ENCODE results near the gene C3. TPM values are rescaled to one million over a fixed set of nuclear protein-coding genes. Genes with fewer than 3 reads are reported as not detected.
"Not testable (repeated sequence)": the region's sequence is repeated elsewhere in the genome, so short reads cannot be mapped to it uniquely, and the experiment has no call there.

The C3 gene
- total RNA-seq, 2 donors from 2014 or later = 320 to 382 TPM

DNA sequence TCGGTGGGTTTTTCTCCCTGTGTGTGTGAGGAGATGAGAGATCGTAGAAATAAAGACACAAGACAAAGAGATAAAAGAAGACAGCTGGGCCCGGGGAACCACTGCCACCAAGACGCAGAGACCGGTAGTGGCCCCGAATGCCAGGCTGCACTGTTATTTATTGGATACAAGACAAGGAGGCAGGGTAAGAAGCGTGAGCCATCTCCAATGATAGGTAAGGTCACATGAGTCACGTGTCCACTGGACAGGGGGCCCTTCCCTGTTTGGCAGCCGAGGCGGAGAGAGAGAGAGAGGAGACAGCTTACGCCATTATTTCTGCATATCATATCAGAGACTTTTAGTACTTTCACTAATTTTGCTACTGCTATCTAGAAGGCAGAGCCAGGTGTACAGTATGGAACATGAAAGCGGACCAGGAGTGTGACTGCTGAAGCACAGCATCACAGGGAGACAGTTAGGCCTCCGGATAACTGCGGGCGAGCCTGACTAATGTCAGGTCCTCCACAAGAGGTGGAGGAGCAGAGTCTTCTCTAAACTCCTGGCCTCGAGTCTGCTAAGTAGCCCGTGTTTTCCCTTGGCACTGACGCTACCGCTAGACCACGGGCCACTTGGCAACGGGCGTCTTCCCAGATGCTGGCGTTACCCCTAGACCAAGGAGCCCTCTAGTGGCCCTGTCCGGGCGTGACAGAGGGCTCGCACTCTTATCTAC, 87.5 kb downstream of the C3 start:
- intact Hi-C loops (cut with DNase I) = loop anchor here (10.0 kb wide), 2 partner anchors 108 to 232 kb away; no protein-coding TSS in a partner anchor
- not testable (repeated sequence) for H3K36me3 ChIP-seq (replicated peaks in 1 of 2; ENCODE audit: insufficient read depth in 1 of 2, low read depth in 2 of 2); H3K4me3 ChIP-seq; H3K27me3 ChIP-seq; H3K9me3 ChIP-seq; H3K27ac ChIP-seq; H3K4me1 ChIP-seq
- peak; percentile 71 to 83 (median 78) for DNase-seq
- 37 to 49% methylated on average over 23 to 26 of the region's 26 CpGs for WGBS, 2 donors
- ATAC-seq = peak; percentile 45
- TF ChIP-seq, protein P1, sequence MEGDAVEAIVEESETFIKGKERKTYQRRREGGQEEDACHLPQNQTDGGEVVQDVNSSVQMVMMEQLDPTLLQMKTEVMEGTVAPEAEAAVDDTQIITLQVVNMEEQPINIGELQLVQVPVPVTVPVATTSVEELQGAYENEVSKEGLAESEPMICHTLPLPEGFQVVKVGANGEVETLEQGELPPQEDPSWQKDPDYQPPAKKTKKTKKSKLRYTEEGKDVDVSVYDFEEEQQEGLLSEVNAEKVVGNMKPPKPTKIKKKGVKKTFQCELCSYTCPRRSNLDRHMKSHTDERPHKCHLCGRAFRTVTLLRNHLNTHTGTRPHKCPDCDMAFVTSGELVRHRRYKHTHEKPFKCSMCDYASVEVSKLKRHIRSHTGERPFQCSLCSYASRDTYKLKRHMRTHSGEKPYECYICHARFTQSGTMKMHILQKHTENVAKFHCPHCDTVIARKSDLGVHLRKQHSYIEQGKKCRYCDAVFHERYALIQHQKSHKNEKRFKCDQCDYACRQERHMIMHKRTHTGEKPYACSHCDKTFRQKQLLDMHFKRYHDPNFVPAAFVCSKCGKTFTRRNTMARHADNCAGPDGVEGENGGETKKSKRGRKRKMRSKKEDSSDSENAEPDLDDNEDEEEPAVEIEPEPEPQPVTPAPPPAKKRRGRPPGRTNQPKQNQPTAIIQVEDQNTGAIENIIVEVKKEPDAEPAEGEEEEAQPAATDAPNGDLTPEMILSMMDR (IDR thresholded peaks at IDR 0.05) = peak; percentile 50 to 78 (median 69)

DNA sequence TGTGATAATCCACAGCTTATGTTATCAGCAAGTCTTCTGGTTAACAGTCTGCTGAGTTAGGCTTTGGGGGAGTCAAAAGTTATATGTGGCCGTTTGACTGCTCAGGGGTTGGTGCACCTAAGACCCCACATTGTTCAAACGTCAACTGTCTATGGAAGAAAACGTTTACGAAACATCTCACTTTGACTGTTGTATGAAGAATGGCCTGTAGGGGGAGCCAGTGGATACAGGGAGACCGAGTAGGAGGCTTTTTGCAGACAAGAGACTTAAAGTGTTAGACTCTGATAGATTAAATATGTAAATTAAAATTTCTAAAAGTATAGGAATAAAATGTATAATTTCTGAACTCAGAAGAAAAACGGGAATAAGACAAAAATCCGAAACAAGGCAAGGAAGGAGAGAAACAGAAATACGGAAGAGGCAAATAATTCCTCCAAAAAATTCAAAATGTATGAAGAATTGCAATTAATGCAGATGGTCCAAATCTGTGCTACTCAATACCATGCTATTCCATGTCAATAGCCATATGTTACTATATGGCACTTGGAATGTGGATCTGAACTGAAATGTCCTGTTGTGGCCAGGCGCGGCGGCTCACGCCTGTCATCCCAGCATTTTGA, 88.3 kb downstream of the C3 start:
- Histone ChIP-seq H3K36me3 (replicated peaks in 1 of 2; ENCODE audit: insufficient read depth in 1 of 2, low read depth in 2 of 2) (no peaks in the 10 kb centered on the region), H3K4me1 (peaks cover 3% of the 10 kb centered on the region), H3K4me3 (no peak overlapping the region), H3K27ac (no peak overlapping the region), H3K9me3 (no peaks in the 10 kb centered on the region), H3K27me3 (no peaks in the 10 kb centered on the region)
- ATAC-seq (peak; percentile 58), DNase-seq (peak; percentile 71 to 80 (median 77))
- TF ChIP-seq, protein P1 (IDR thresholded peaks at IDR 0.05) = peak; percentile 76 to 82 (median 77)
- TF ChIP-seq POLR2A (IDR thresholded peaks at IDR 0.05) = no peak
- intact Hi-C loops (cut with DNase I) = loop anchor here (10.0 kb wide), 2 partner anchors 107 to 233 kb away; no protein-coding TSS in a partner anchor
- WGBS, 2 donors = 37 to 38% methylated on average over 12 of the region's 12 CpGs

Small RNA genes within 50 kb of the gene (microRNA-seq; reads per million reads assigned to microRNA genes)
- 0 to 0.45 reads per million in 2 donors for gene MIR6791 (ENCODE audit: borderline number of aligned reads in 2 of 2, borderline replicate concordance in 2 of 2)

Other genes starting within 250 kb of the C3 start
- 1 to 10 TPM; 1.0 to 1.3 TPM for gene DENND1C, start 238.9 kb downstream of the C3 start, total RNA-seq
- 1 to 10 TPM; 3.0 to 3.4 TPM for gene TUBB4A, start 218.3 kb downstream of the C3 start, total RNA-seq
- gene TNFSF9, start 189.6 kb downstream of the C3 start, total RNA-seq = 1 to 10 TPM in 1 of 2 donors, not detected in 1; 2.6 TPM
- gene CD70, start 129.5 kb downstream of the C3 start, total RNA-seq = not detected
- 1 to 10 TPM in 1 of 2 donors, under 1 TPM in 1; 0.26 to 4.3 TPM for gene TNFSF14, start 50.5 kb downstream of the C3 start, total RNA-seq
- 10 to 100 TPM; 68.2 to 75.8 TPM for gene GPR108, start 16.9 kb upstream of the C3 start, total RNA-seq
- gene TRIP10, start 19.0 kb upstream of the C3 start, total RNA-seq = 10 to 100 TPM; 23.1 to 31.9 TPM
- 10 to 100 TPM; 18.4 to 60.0 TPM for gene SH2D3A, start 46.8 kb upstream of the C3 start, total RNA-seq
- 1 to 10 TPM; 1.3 to 5.6 TPM for gene VAV1, start 52.1 kb upstream of the C3 start, total RNA-seq
- under 1 TPM in 1 of 2 donors, not detected in 1; 0.26 TPM for gene ADGRE1, start 166.9 kb upstream of the C3 start, total RNA-seq